HG03139 (cell line): ENCODE results near the gene IGSF6.

Experiments
- ATAC-seq: cut with Tn5 transposase; IDR thresholded peaks from one replicate; pipeline ENCODE4 v1.9.1; 2021; ENCODE audit not compliant: unreplicated experiment

IGSF6 gene

GRCh38 chr16:21602785-21603184 is 49.6 kb downstream of the IGSF6 start:
- no peak for ATAC-seq

DNA sequence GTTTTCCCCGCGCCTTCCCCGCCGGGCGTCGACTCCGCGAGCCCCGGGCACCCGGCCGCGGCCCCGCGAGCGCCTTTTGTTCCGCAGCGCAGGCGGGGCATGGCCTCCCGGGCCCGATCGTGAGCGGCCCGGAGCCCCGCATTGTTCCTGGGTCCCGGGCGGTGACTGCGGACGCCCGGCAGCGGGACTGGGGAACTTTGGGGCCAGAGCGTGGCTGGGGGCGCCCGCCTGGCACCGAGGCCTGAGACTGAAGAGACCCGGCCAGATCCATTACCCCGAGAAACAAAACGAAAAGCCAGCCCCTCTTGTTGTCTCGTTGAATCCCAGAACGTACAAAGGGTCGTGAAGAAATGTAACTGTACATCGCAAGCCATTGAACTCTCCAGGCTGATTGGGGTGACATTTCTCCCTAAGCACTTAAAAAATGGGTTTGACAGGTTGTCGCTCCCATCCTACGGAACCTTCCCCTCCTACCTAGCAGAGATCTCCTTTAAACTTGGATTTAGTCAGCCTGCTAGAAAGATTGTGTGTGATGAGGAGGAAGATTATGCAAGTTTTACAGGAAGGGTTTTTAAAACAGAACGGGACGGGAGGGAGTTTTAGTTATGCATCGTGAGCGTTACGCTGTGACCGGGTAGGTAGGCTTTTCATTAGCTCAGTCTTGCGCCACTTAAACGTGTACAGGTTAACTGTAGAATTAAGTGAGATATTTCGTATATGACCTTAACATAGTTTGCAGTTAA is 52.2 kb downstream of the IGSF6 start:
- ATAC-seq, result peak; percentile 15

DNA sequence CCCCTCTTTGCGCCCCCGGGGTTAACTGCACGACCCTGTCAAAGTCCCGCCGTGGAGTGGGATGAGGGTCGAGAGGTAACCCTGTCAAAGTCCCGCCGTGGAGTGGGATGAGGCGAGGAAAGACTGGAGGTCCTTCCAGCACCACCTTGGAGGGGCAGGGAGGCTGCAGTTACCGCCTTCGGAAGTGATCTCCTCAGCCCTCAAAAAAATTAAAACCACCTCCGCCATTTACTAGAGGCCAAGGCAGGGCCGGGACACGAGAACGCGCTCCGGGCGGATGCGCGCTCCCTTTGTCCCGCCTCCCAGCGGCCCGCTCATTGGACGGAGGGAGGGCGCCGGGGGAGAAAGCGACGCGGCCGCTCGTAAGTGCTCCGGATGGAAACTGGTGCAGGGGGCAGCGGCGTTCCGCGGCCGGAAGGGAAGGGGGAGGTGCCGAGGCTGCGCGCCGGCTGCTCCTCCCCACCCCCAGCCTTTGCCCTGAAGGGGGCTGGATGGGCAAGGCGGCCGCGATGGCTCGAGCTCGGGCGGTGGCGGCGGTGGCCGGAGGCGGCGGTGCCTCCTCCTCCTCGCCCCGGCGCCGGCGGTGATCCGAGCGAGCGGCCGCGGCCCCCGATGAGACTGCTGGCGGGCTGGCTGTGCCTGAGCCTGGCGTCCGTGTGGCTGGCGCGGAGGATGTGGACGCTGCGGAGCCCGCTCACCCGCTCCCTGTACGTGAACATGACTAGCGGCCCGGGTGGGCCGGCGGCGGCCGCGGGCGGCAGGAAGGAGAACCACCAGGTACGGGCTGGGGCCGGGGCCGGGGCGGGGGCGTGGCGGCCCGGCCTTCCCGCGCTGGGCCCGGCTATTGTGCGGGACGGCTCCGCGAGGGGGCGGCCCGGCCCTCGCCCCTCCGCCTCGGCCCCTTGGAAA is 53.0 kb downstream of the IGSF6 start, which contains the start of gene METTL9:
METTL9 (plus strand) TSS at position 456 of the 909 bp plus-strand sequence; CDS start at position 613, 157 bp downstream.
- ATAC-seq, result peak; percentile 88

GRCh38 chr16:21598701-21599121 is 53.7 kb downstream of the IGSF6 start:
- peak; percentile 3 for ATAC-seq

- no peak for ATAC-seq
Measured at GRCh38 chr16:21598206-21598605, 54.2 kb downstream of the IGSF6 start.

GRCh38 chr16:21597561-21598030 is 54.8 kb downstream of the IGSF6 start:
- ATAC-seq, result no peak

DNA sequence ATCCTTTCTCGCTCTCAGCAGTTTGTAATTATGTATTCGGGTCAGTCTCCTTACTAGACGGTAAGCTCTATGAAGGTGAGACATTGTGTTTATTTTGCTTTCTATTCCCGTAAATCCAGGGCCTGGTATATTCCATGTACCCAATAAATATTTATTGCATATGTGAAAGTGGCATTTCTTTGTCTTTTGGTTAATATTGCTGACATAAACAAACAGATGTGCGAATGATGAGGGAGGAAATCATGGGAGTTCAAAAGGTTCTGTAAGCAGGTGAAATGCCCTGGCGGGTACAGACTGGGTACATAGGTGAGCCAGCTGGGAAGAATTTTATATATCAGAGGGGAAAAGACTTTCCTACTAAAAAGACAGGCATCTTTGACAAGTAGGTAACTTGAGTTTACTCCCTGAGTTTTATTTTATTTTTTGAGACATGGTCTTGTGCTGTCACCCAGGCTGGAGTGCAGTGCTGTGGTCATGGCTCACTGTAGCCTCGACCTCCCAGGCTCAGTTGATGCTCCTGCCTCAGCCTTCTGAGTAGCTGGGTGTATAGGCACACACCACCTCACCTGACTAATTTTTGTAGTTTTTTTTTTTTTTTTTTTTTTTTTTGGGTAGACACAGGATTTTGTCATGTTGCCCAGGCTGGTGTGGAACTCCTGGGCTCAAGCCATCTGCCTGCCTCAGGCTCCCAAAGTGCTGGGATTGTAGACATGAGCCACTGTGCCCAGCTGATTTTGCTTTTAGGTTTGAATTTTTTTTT is 58.7 kb downstream of the IGSF6 start:
- ATAC-seq, result no peak

DNA sequence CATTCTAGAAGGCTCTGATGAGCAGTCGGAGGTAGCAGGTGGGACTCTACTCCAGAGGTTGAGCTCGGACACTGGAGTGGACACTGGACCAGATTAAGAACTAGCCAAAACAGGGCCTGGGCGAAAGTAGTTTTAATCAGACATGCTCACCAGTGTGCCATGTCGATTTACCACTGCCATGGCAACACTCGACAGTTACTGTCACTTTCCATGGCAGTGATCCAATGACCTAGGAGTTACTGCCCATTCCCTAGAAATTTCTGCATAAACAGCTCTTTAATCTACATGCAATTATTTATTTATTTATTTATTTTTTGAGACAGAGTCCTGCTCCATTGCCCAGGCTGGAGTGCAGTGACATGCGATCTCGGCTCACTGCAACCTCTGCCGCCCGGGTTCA is 60.2 kb downstream of the IGSF6 start:
- no peak for ATAC-seq

DNA sequence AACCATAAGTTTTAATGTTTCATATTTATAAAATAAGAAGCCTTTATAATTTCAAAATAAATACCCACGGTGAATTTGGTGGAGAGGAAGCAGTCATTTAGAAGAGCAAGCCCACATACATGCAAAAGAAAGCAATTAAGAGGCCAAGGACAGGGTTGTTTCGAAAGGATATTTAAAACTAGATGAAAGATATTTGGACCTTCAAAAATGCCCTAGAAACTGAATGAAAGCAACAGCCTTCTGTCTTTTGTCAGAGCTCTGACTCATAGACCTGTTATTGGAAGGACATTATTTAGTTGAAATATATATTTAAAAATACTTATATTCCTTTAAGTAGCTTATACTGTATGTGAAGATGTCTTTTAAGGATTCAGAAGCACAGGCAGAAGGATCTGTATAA is 61.6 kb downstream of the IGSF6 start:
- no peak for ATAC-seq

- ATAC-seq, result no peak
Measured at GRCh38 chr16:21590287-21590686, 62.1 kb downstream of the IGSF6 start.

GRCh38 chr16:21589551-21589950 is 62.9 kb downstream of the IGSF6 start:
- no peak for ATAC-seq
